Activated T-helper 1 cell treated with anti-CD3 and anti-CD28 coated beads, Interleukin-12 subunit alpha, Interleukin-12 subunit beta, Interleukin-2, Interleukin-4 antibody, amounts not matched to agents 30 ng/mL and 10 ng/mL and 1 ng/mL, durations not matched to agents 14 hours and 24 hours and 36 hours (primary cell): ENCODE measurements around the gene DNAJC13. TPM values are rescaled to one million over a fixed set of nuclear protein-coding genes. Genes with fewer than 3 reads are reported as not detected.
"Not testable (repeated sequence)": the region's sequence is repeated elsewhere in the genome, so short reads cannot be mapped to it uniquely, and the experiment has no call there.

Source experiments
- DNase-seq: peaks from one replicate; pipeline ENCODE4 v3.0.0; 2021; ENCODE audit warnings: low spot score
- H3K27ac Mint-ChIP-seq: one replicate; pipeline ENCODE4 v1.8.0; 2021; ENCODE audit warnings: mild to moderate bottlenecking, mixed read lengths
- H3K27me3 Mint-ChIP-seq: one replicate; pipeline ENCODE4 v1.8.0; 2022; ENCODE audit warnings: mild to moderate bottlenecking, moderate library complexity, mixed read lengths; ENCODE audit not compliant: insufficient read depth
- H3K36me3 Mint-ChIP-seq: one replicate; pipeline ENCODE4 v1.8.0; 2021; ENCODE audit warnings: low read depth, mixed read lengths
- H3K4me1 Mint-ChIP-seq: one replicate; pipeline ENCODE4 v1.8.0; 2021; ENCODE audit warnings: low read depth, mixed read lengths
- H3K4me3 Mint-ChIP-seq: one replicate; pipeline ENCODE4 v1.8.0; 2021; ENCODE audit warnings: mild to moderate bottlenecking, moderate library complexity, mixed read lengths
- H3K9me3 Mint-ChIP-seq: one replicate; pipeline ENCODE4 v1.8.0; 2021; ENCODE audit warnings: mixed read lengths
- intact Hi-C: fragments of 100-400 bp; cut with micrococcal nuclease; formaldehyde crosslinking; loops from one replicate; pipeline ENCODE4 v1.15.1; 2024
- total RNA-seq: library from RNA; stranded (reverse); gene quantifications from 2 replicates; pipeline ENCODE4 v1.2.3, GENCODE V29; 2022

The DNAJC13 gene
- total RNA-seq, 1 donor from 2014 or later: 30.2 TPM

- Mint-ChIP-seq H3K36me3 (no peaks in the 10 kb centered on the region), H3K27ac (no peak overlapping the region)
- intact Hi-C loops: no loop called here
Observed at GRCh38 chr3:132394320-132394719, 23.0 kb upstream of the DNAJC13 start.

GRCh38 chr3:132395126-132395525, 22.2 kb upstream of the DNAJC13 start:
- no peak for DNase-seq
- no peak overlapping the region for H3K27ac Mint-ChIP-seq
- H3K4me3 Mint-ChIP-seq: no peak overlapping the region
- intact Hi-C loops: loop anchor here (5.0 kb wide), 1 partner anchor 603 kb away; no protein-coding TSS in a partner anchor
- no peaks in the 10 kb centered on the region for H3K9me3 Mint-ChIP-seq
- H3K36me3 Mint-ChIP-seq: no peaks in the 10 kb centered on the region
- no peaks in the 10 kb centered on the region for H3K4me1 Mint-ChIP-seq
- H3K27me3 Mint-ChIP-seq: peaks cover 17% of the 10 kb centered on the region

More at GRCh38 chr3:132394320-132394719, 23.0 kb upstream of the DNAJC13 start:
- Mint-ChIP-seq H3K9me3 (no peaks in the 10 kb centered on the region), H3K27me3 (peaks cover 16% of the 10 kb centered on the region), H3K4me1 (no peaks in the 10 kb centered on the region), H3K4me3 (no peak overlapping the region)
- no peak for DNase-seq

- Mint-ChIP-seq H3K4me3 (no peak overlapping the region), H3K36me3 (no peaks in the 10 kb centered on the region), H3K4me1 (no peaks in the 10 kb centered on the region), H3K9me3 (no peaks in the 10 kb centered on the region), H3K27me3 (peaks cover 17% of the 10 kb centered on the region), H3K27ac (no peak overlapping the region)
- DNase-seq: no peak
- intact Hi-C loops: loop anchor here (5.0 kb wide), 1 partner anchor 604 kb away; no protein-coding TSS in a partner anchor
Observed at GRCh38 chr3:132396255-132396654, 21.0 kb upstream of the DNAJC13 start.

- not testable (repeated sequence) for H3K27ac Mint-ChIP-seq, H3K4me3 Mint-ChIP-seq, H3K9me3 Mint-ChIP-seq
Observed at GRCh38 chr3:132396776-132397175, 20.5 kb upstream of the DNAJC13 start.

GRCh38 chr3:132399054-132399929, 18.0 kb upstream of the DNAJC13 start:
- intact Hi-C loops: loop anchor here (1.0 to 5.0 kb wide), 3 partner anchors 47 to 607 kb away; no protein-coding TSS in a partner anchor
- Mint-ChIP-seq H3K27ac (no peak overlapping the region), H3K36me3 (no peaks in the 10 kb centered on the region), H3K27me3 (peaks cover 18% of the 10 kb centered on the region), H3K9me3 (no peaks in the 10 kb centered on the region), H3K4me3 (no peak overlapping the region), H3K4me1 (no peaks in the 10 kb centered on the region)
- no peak for DNase-seq

More at GRCh38 chr3:132396776-132397175, 20.5 kb upstream of the DNAJC13 start:
- peaks cover 17% of the 10 kb centered on the region for H3K27me3 Mint-ChIP-seq
- intact Hi-C loops: loop anchor here (5.0 kb wide), 1 partner anchor 604 kb away; no protein-coding TSS in a partner anchor
- not testable (repeated sequence) for H3K4me1 Mint-ChIP-seq, H3K36me3 Mint-ChIP-seq, DNase-seq

GRCh38 chr3:132401255-132401654, 16.0 kb upstream of the DNAJC13 start:
- no peaks in the 10 kb centered on the region for H3K36me3 Mint-ChIP-seq
- no peak overlapping the region for H3K27ac Mint-ChIP-seq
- DNase-seq: no peak
- intact Hi-C loops: no loop called here
- no peaks in the 10 kb centered on the region for H3K4me1 Mint-ChIP-seq
- H3K27me3 Mint-ChIP-seq: peaks cover 18% of the 10 kb centered on the region
- H3K9me3 Mint-ChIP-seq: no peaks in the 10 kb centered on the region
- no peak overlapping the region for H3K4me3 Mint-ChIP-seq

GRCh38 chr3:132404276-132404675, 13.0 kb upstream of the DNAJC13 start:
- Mint-ChIP-seq H3K4me3 (no peak overlapping the region), H3K4me1 (no peaks in the 10 kb centered on the region), H3K9me3 (no peaks in the 10 kb centered on the region), H3K27ac (no peak overlapping the region), H3K36me3 (no peaks in the 10 kb centered on the region), H3K27me3 (peaks cover 15% of the 10 kb centered on the region)
- DNase-seq: no peak
- intact Hi-C loops: no loop called here

GRCh38 chr3:132405188-132405587, 12.1 kb upstream of the DNAJC13 start:
- Mint-ChIP-seq H3K27me3 (peaks cover 14% of the 10 kb centered on the region), H3K27ac (no peak overlapping the region), H3K36me3 (no peaks in the 10 kb centered on the region), H3K9me3 (no peaks in the 10 kb centered on the region), H3K4me1 (no peaks in the 10 kb centered on the region), H3K4me3 (no peak overlapping the region)
- no peak for DNase-seq
- intact Hi-C loops: no loop called here

- DNase-seq: no peak
- Mint-ChIP-seq H3K27me3 (peaks cover 16% of the 10 kb centered on the region), H3K4me3 (no peak overlapping the region), H3K4me1 (no peaks in the 10 kb centered on the region), H3K36me3 (no peaks in the 10 kb centered on the region), H3K9me3 (no peaks in the 10 kb centered on the region), H3K27ac (no peak overlapping the region)
- intact Hi-C loops: no loop called here
Observed at GRCh38 chr3:132405609-132406299, 11.5 kb upstream of the DNAJC13 start.

GRCh38 chr3:132406587-132406986, 10.7 kb upstream of the DNAJC13 start:
- H3K36me3 Mint-ChIP-seq: no peaks in the 10 kb centered on the region
- peaks cover 19% of the 10 kb centered on the region for H3K27me3 Mint-ChIP-seq
- no peak overlapping the region for H3K4me3 Mint-ChIP-seq
- no peak for DNase-seq
- intact Hi-C loops: no loop called here
- H3K27ac Mint-ChIP-seq: no peak overlapping the region
- no peaks in the 10 kb centered on the region for H3K9me3 Mint-ChIP-seq
- H3K4me1 Mint-ChIP-seq: no peaks in the 10 kb centered on the region

GRCh38 chr3:132407025-132407424, 10.3 kb upstream of the DNAJC13 start:
- Mint-ChIP-seq H3K27me3 (peaks cover 19% of the 10 kb centered on the region), H3K36me3 (no peaks in the 10 kb centered on the region), H3K4me1 (no peaks in the 10 kb centered on the region), H3K4me3 (no peak overlapping the region), H3K27ac (no peak overlapping the region), H3K9me3 (no peaks in the 10 kb centered on the region)
- DNase-seq: no peak
- intact Hi-C loops: no loop called here

- Mint-ChIP-seq H3K4me3 (no peak overlapping the region), H3K27ac (no peak overlapping the region), H3K27me3 (peaks cover 5% of the 10 kb centered on the region), H3K36me3 (peaks cover 2% of the 10 kb centered on the region), H3K9me3 (no peaks in the 10 kb centered on the region), H3K4me1 (peaks cover 20% of the 10 kb centered on the region)
- DNase-seq: no peak
- intact Hi-C loops: loop anchor here (5.0 kb wide), 7 partner anchors 107 to 1523 kb away; partner anchors contain the start of genes ASTE1, ATP2C1, MRPL3 and NEK11
Observed at GRCh38 chr3:132414841-132415240, 2.5 kb upstream of the DNAJC13 start.

- peak overlapping the region; percentile 100 for H3K4me3 Mint-ChIP-seq
- no peaks in the 10 kb centered on the region for H3K9me3 Mint-ChIP-seq
- peak overlapping the region; percentile 41 for H3K27ac Mint-ChIP-seq
- peaks cover 2% of the 10 kb centered on the region for H3K36me3 Mint-ChIP-seq
- peaks cover under 1% of the 10 kb centered on the region for H3K27me3 Mint-ChIP-seq
- DNase-seq: no peak
- intact Hi-C loops: loop anchor here (5.0 kb wide), 7 partner anchors 106 to 1524 kb away; partner anchors contain the start of genes ASTE1, ATP2C1, MRPL3 and NEK11
- H3K4me1 Mint-ChIP-seq: peaks cover 30% of the 10 kb centered on the region
Observed at GRCh38 chr3:132416161-132416560, 1.1 kb upstream of the DNAJC13 start.
